SK-N-SH (cell line): Measurements from ENCODE around the gene DEPDC5. TPM values are rescaled to one million over a fixed set of nuclear protein-coding genes. Genes with fewer than 3 reads are reported as not detected.

ENCODE experiments used
- CTCF ChIA-PET: fragments of 300-600, 350-600 bp; formaldehyde crosslinking; extraction: SDS; loops from one replicate; lab custom pipeline; 2021; lab: Yijun Ruan, JAX
- POLR2A ChIA-PET: fragments of 350-600 bp; sonication (Branson Sonifier 250); formaldehyde crosslinking; extraction: SDS; loops from one replicate; lab custom pipeline; 2020; ENCODE audit warnings: antibody characterized with exemption, inconsistent platforms; lab: Yijun Ruan, JAX
- DNase-seq: peaks from one replicate; pipeline ENCODE4 v3.0.0; 2012
- H2AFZ ChIP-seq: fragments of 200-600 bp; sonication (generic); 2 replicates; pipeline ENCODE4 v1.8.1; 2016; ENCODE audit warnings: antibody characterized with exemption, mild to moderate bottlenecking, low read depth
- H3F3A ChIP-seq: fragments of 200-600 bp; sonication (generic); replicated peaks from 2 replicates; pipeline ENCODE3; 2016; ENCODE audit warnings: antibody characterized with exemption, mild to moderate bottlenecking; ENCODE audit not compliant: insufficient read depth
- H3K27ac ChIP-seq, 2 experiments: fragments of 200-500 bp in 1 of 2; fragments of 200-600 bp in 1 of 2; sonication (Bioruptor generic) in 1 of 2; sonication (generic), shearing (Covaris generic) in 1 of 2; 2 replicates each; pipeline versions ENCODE4 v1.5.1 to v1.6.1; 2014 to 2016; ENCODE audit warnings: low read depth in 2 of 2, inconsistent platforms in 1 of 2, low read length in 1 of 2, mild to moderate bottlenecking in 1 of 2, mixed read lengths in 1 of 2
- H3K27me3 ChIP-seq: fragments of 200-600 bp; sonication (generic), shearing (Covaris generic); 2 replicates; pipeline ENCODE4 v1.6.1; 2016; ENCODE audit warnings: mixed run types; ENCODE audit not compliant: insufficient read depth
- H3K36me3 ChIP-seq, 2 experiments: fragments of 200-500 bp in 1 of 2; fragments of 200-600 bp in 1 of 2; sonication (Bioruptor generic) in 1 of 2; sonication (generic) in 1 of 2; replicated peaks in 1 of 2; 2 replicates each; pipeline versions ENCODE3 to v1.5.1; 2014 to 2016; ENCODE audit warnings: low read length in 1 of 2, mild to moderate bottlenecking in 1 of 2; ENCODE audit not compliant: insufficient read depth in 2 of 2, control insufficient read depth in 1 of 2
- H3K4me1 ChIP-seq, 2 experiments: fragments of 200-500 bp in 1 of 2; fragments of 200-600 bp in 1 of 2; sonication (Bioruptor generic) in 1 of 2; sonication (generic), shearing (Covaris generic) in 1 of 2; 2 replicates each; pipeline versions ENCODE4 v1.5.1 to v1.6.1; 2014 to 2016; ENCODE audit warnings: low read depth in 1 of 2, low read length in 1 of 2, mixed run types in 1 of 2; ENCODE audit not compliant: insufficient read depth in 2 of 2, control insufficient read depth in 1 of 2
- H3K4me2 ChIP-seq: fragments of 200-600 bp; sonication (generic), shearing (Covaris generic); 2 replicates; pipeline ENCODE4 v1.6.1; 2017; ENCODE audit warnings: mixed run types
- H3K4me3 ChIP-seq, 2 experiments: fragments of 200-500 bp in 1 of 2; fragments of 200-600 bp in 1 of 2; sonication (Bioruptor generic) in 1 of 2; sonication (generic), shearing (Covaris generic) in 1 of 2; 2 replicates each; pipeline versions ENCODE4 v1.5.1 to v1.8.1; 2014 to 2016; ENCODE audit warnings: low read depth in 2 of 2, inconsistent platforms in 1 of 2, low read length in 1 of 2, mild to moderate bottlenecking in 1 of 2, mixed read lengths in 1 of 2, moderate library complexity in 1 of 2
- H3K79me2 ChIP-seq: fragments of 200-600 bp; sonication (generic); 2 replicates; pipeline ENCODE4 v1.8.1; 2017; ENCODE audit warnings: mild to moderate bottlenecking; ENCODE audit not compliant: insufficient read depth
- H3K9ac ChIP-seq: fragments of 200-600 bp; sonication (generic); 2 replicates; pipeline ENCODE4 v1.6.1; 2017; ENCODE audit warnings: mixed run types
- H3K9me2 ChIP-seq: fragments of 200-600 bp; sonication (generic); 2 replicates; pipeline ENCODE4 v1.6.1; 2017; ENCODE audit warnings: mixed run types
- H3K9me3 ChIP-seq: fragments of 200-600 bp; sonication (generic); 2 replicates; pipeline ENCODE4 v1.6.1; 2017; ENCODE audit warnings: mixed run types, mild to moderate bottlenecking, moderate library complexity
- H4K20me1 ChIP-seq: fragments of 200-600 bp; sonication (generic); 2 replicates; pipeline ENCODE4 v1.6.1; 2017; ENCODE audit warnings: mild to moderate bottlenecking, mixed run types; ENCODE audit not compliant: insufficient read depth
- ELF1 ChIP-seq: IDR thresholded peaks from 2 replicates; pipeline ENCODE4 v1.4.0; 2012
- EZH2phosphoT487 ChIP-seq: fragments of 200-600 bp; sonication (generic); IDR thresholded peaks from 2 replicates; pipeline ENCODE4 v1.6.1; 2017; ENCODE audit warnings: low read depth, mixed run types, mild to moderate bottlenecking, antibody characterized with exemption, moderate library complexity, borderline replicate concordance
- GATA2 ChIP-seq: sonication (generic); formaldehyde crosslinking; IDR thresholded peaks from 2 replicates; pipeline ENCODE4 v1.5.0; 2020; ENCODE audit warnings: mild to moderate bottlenecking, missing genetic modification reagents
- MAX ChIP-seq: IDR thresholded peaks from 2 replicates; pipeline ENCODE4 v1.4.0; 2012; ENCODE audit warnings: low read depth
- MEF2A ChIP-seq: IDR thresholded peaks from 2 replicates; pipeline ENCODE4 v1.4.0; 2012; ENCODE audit warnings: low read depth, borderline replicate concordance
- MXI1 ChIP-seq: IDR thresholded peaks from 2 replicates; pipeline ENCODE4 v1.6.1; 2012; ENCODE audit warnings: mild to moderate bottlenecking, low read depth, low read length, improper control_type of control experiment
- NFIC ChIP-seq: IDR thresholded peaks from 2 replicates; pipeline ENCODE4 v1.4.0; 2012; ENCODE audit warnings: borderline replicate concordance
- NRF1 ChIP-seq: IDR thresholded peaks from 2 replicates; pipeline ENCODE4 v1.6.1; 2012; ENCODE audit warnings: low read depth, mild to moderate bottlenecking, low read length
- RCOR1 ChIP-seq: fragments of 150-350 bp; IDR thresholded peaks from 2 replicates; pipeline ENCODE4 v1.6.1; 2017; ENCODE audit warnings: antibody characterized with exemption, low read length
- RFX5 ChIP-seq: IDR thresholded peaks from 2 replicates; pipeline ENCODE4 v1.6.1; 2012; ENCODE audit warnings: mild to moderate bottlenecking, improper control_type of control experiment, low read length
- SIN3A ChIP-seq: IDR thresholded peaks from 2 replicates; pipeline ENCODE4 v1.6.1; 2012; ENCODE audit warnings: low read depth, mild to moderate bottlenecking, low read length, moderate library complexity, borderline replicate concordance
- SMC3 ChIP-seq: IDR thresholded peaks from 2 replicates; pipeline ENCODE4 v1.6.1; 2012; ENCODE audit warnings: low read depth, low read length, improper control_type of control experiment
- TAF1 ChIP-seq: IDR thresholded peaks from 2 replicates; pipeline ENCODE4 v1.6.1; 2012; ENCODE audit warnings: low read depth, mild to moderate bottlenecking, low read length, moderate library complexity, borderline replicate concordance
- USF2 ChIP-seq: fragments of 150-350 bp; IDR thresholded peaks from 2 replicates; pipeline ENCODE4 v1.6.1; 2017; ENCODE audit warnings: antibody characterized with exemption, low read length, low read depth, borderline replicate concordance
- ZBTB33 ChIP-seq: IDR thresholded peaks from 2 replicates; pipeline ENCODE4 v1.4.0; 2012; ENCODE audit warnings: low read depth, borderline replicate concordance
- WGBS: methylation state at CpG from one replicate; pipeline ENCODE4 v1.1.6; 2017; ENCODE audit warnings: low lambda C conversion rate; 5-methylcytosine and 5-hydroxymethylcytosine counted together
- polyA plus RNA-seq, 3 experiments: library from polyadenylated mRNA; depleted of rRNA; stranded (reverse); fragments of >200 nt; gene quantifications; 2 replicates each; pipeline ENCODE4 v1.2.3, GENCODE V29; 2012

DEPDC5 gene
- polyA plus RNA-seq, 1 of the 3 experiments (the other 2 are of a cell fraction): 7.8 TPM

- Histone ChIP-seq H3K4me2 (no peak overlapping the region), H3K27ac (no peak overlapping the region), H3F3A (no peaks in the 10 kb centered on the region), H2AFZ (no peak overlapping the region), H3K36me3 (peaks cover 22 to 28% of the 10 kb centered on the region in 2 experiments), H3K4me3 (no peak overlapping the region), H3K9me2 (no peaks in the 10 kb centered on the region), H4K20me1 (no peaks in the 10 kb centered on the region), H3K9ac (no peak overlapping the region), H3K27me3 (no peaks in the 10 kb centered on the region), H3K9me3 (no peaks in the 10 kb centered on the region), H3K79me2 (no peaks in the 10 kb centered on the region), H3K4me1 (no peaks in the 10 kb centered on the region)
- DNase-seq: no peak
- ChIA-PET CTCF (no interaction called here), POLR2A (no interaction called here)
- TF ChIP-seq MXI1 (no peak), ELF1 (no peak), GATA2 (no peak), NFIC (no peak), RCOR1 (no peak), USF2 (no peak), EZH2phosphoT487 (no peak), SIN3A (no peak), NRF1 (no peak), MAX (no peak), MEF2A (no peak), ZBTB33 (no peak)
- WGBS: 94% methylated on average over 1 of the region's 1 CpG
Observed at GRCh38 chr22:31839986-31840385, 86.2 kb downstream of the DEPDC5 start.

- POLR2A ChIA-PET: no interaction called here
Observed at GRCh38 chr22:31840585-31840984, 86.8 kb downstream of the DEPDC5 start.

More at GRCh38 chr22:31840585-31840984, 86.8 kb downstream of the DEPDC5 start:
- Histone ChIP-seq H3K36me3 (peaks cover 22 to 32% of the 10 kb centered on the region in 2 experiments), H3K79me2 (no peaks in the 10 kb centered on the region), H3K27ac (no peak overlapping the region), H3K9ac (no peak overlapping the region), H3F3A (no peaks in the 10 kb centered on the region), H2AFZ (no peak overlapping the region), H3K27me3 (no peaks in the 10 kb centered on the region), H3K4me3 (no peak overlapping the region), H3K9me2 (no peaks in the 10 kb centered on the region), H3K4me1 (no peaks in the 10 kb centered on the region)
- no peak for DNase-seq
- TF ChIP-seq TAF1 (no peak), NFIC (no peak), SMC3 (no peak), RFX5 (no peak)
- TF ChIP-seq, all 33 proteins: peak for 0
- CTCF ChIA-PET: no interaction called here
- H3K9me3 ChIP-seq: no peaks in the 10 kb centered on the region
- H4K20me1 ChIP-seq: no peaks in the 10 kb centered on the region
- no peak overlapping the region for H3K4me2 ChIP-seq
